ENCODE measurements around the gene CDC25B.

CDC25B gene

DNA sequence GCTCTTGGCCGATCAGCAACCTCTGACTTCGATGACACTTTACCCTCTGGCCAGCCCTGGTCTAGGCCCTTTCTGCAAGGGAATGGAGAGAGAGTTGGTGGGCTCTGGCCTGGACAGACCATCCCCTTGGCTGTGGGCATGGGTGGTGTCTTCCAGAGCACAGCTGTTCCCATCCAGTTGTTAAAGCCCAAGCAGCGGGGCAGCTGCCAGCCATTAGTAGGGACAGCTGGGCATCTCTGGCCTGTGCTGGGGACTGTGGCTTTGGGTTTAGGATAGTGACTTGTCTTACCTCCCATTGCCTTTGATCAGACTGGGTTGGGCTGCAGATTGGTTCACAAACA is 2.8 kb downstream of the CDC25B start:
- peaks cover 19% of the 10 kb centered on the region for H3K36me3 ChIP-seq (replicated peaks)
- H3K27ac ChIP-seq = no peak overlapping the region
- TF ChIP-seq, protein P1, sequence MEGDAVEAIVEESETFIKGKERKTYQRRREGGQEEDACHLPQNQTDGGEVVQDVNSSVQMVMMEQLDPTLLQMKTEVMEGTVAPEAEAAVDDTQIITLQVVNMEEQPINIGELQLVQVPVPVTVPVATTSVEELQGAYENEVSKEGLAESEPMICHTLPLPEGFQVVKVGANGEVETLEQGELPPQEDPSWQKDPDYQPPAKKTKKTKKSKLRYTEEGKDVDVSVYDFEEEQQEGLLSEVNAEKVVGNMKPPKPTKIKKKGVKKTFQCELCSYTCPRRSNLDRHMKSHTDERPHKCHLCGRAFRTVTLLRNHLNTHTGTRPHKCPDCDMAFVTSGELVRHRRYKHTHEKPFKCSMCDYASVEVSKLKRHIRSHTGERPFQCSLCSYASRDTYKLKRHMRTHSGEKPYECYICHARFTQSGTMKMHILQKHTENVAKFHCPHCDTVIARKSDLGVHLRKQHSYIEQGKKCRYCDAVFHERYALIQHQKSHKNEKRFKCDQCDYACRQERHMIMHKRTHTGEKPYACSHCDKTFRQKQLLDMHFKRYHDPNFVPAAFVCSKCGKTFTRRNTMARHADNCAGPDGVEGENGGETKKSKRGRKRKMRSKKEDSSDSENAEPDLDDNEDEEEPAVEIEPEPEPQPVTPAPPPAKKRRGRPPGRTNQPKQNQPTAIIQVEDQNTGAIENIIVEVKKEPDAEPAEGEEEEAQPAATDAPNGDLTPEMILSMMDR (IDR thresholded peaks at IDR 0.05; ENCODE audit: low read depth, low read length, missing control alignments) = no peak
- in situ Hi-C loops (cut with HindIII; ENCODE audit: low pct_ligation_motif_present, low sequenced_read_pairs) = no loop called here
- no peak for DNase-seq
- no peak overlapping the region for H3K4me3 ChIP-seq (ENCODE audit: low read depth, low read length)
- no peaks in the 10 kb centered on the region for H3K27me3 ChIP-seq (replicated peaks)

GRCh38 chr20:3800256-3800877 is 4.3 kb downstream of the CDC25B start:
- Histone ChIP-seq H3K27me3 (replicated peaks) (no peaks in the 10 kb centered on the region), H3K4me3 (ENCODE audit: low read depth, low read length) (no peak overlapping the region), H3K36me3 (replicated peaks) (peaks cover 19% of the 10 kb centered on the region), H3K27ac (no peak overlapping the region)
- DNase-seq = no peak
- in situ Hi-C loops (cut with HindIII; ENCODE audit: low pct_ligation_motif_present, low sequenced_read_pairs) = no loop called here
- TF ChIP-seq, protein P1 (IDR thresholded peaks at IDR 0.05; ENCODE audit: low read depth, low read length, missing control alignments) = no peak

DNA sequence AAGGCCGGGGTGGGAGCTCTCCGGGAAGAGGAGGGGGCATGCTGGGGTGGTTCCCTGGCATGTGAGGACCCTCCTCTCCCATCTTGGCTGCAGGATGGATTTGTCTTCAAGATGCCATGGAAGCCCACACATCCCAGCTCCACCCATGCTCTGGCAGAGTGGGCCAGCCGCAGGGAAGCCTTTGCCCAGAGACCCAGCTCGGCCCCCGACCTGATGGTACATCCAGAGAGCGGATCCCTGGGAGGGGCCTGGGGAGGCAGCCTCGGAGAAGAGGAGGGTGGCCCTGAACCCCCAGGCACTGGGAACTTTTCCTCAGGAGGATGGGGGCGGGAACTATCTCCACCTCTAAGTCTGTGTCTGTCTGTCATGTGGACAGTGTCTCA is 4.8 kb downstream of the CDC25B start:
- TF ChIP-seq, protein P1 (IDR thresholded peaks at IDR 0.05; ENCODE audit: low read depth, low read length, missing control alignments) = no peak
- H3K36me3 ChIP-seq (replicated peaks) = peaks cover 19% of the 10 kb centered on the region

GRCh38 chr20:3801299-3801698 is 5.2 kb downstream of the CDC25B start:
- in situ Hi-C loops (cut with HindIII; ENCODE audit: low pct_ligation_motif_present, low sequenced_read_pairs) = no loop called here
- TF ChIP-seq, protein P1 (IDR thresholded peaks at IDR 0.05; ENCODE audit: low read depth, low read length, missing control alignments) = no peak
- H3K36me3 ChIP-seq (replicated peaks) = peaks cover 19% of the 10 kb centered on the region

More for the DNA sequence above, 4.8 kb downstream of the CDC25B start:
- Histone ChIP-seq H3K4me3 (ENCODE audit: low read depth, low read length) (no peak overlapping the region), H3K27me3 (replicated peaks) (no peaks in the 10 kb centered on the region), H3K27ac (no peak overlapping the region)
- in situ Hi-C loops (cut with HindIII; ENCODE audit: low pct_ligation_motif_present, low sequenced_read_pairs) = no loop called here
- DNase-seq = no peak

DNA sequence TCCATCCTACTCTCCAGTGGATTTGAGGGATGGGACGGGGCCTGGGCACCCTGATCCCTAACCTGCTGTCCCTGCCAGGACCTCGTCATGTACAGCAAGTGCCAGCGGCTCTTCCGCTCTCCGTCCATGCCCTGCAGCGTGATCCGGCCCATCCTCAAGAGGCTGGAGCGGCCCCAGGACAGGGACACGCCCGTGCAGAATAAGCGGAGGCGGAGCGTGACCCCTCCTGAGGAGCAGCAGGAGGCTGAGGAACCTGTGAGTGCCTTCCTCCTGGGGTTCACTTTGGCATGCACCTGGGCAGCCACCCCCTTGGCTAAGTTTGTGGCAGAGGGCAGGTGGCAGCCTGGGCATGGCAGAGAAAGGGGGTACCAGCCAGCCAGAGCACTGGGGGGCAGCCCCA is 5.7 kb downstream of the CDC25B start:
- no peak overlapping the region for H3K4me3 ChIP-seq (ENCODE audit: low read depth, low read length)
- peaks cover 19% of the 10 kb centered on the region for H3K36me3 ChIP-seq (replicated peaks)
- H3K27me3 ChIP-seq (replicated peaks) = no peaks in the 10 kb centered on the region
- TF ChIP-seq, protein P1 (IDR thresholded peaks at IDR 0.05; ENCODE audit: low read depth, low read length, missing control alignments) = no peak
- no peak overlapping the region for H3K27ac ChIP-seq
- in situ Hi-C loops (cut with HindIII; ENCODE audit: low pct_ligation_motif_present, low sequenced_read_pairs) = no loop called here
- no peak for DNase-seq

More at GRCh38 chr20:3801299-3801698, 5.2 kb downstream of the CDC25B start:
- H3K4me3 ChIP-seq (ENCODE audit: low read depth, low read length) = no peak overlapping the region
- H3K27me3 ChIP-seq (replicated peaks) = no peaks in the 10 kb centered on the region
- no peak overlapping the region for H3K27ac ChIP-seq
- DNase-seq = no peak
